GM19463 (cell line): ENCODE data around the gene KIF2C.
"Not testable (repeated sequence)": the region's sequence is repeated elsewhere in the genome, so short reads cannot be mapped to it uniquely, and the experiment has no call there.

Experiments
- ATAC-seq: cut with Tn5 transposase; IDR thresholded peaks from one replicate; pipeline ENCODE4 v1.9.1; 2021; ENCODE audit warnings: mild to moderate bottlenecking, moderate library complexity; ENCODE audit not compliant: unreplicated experiment

The KIF2C gene

DNA sequence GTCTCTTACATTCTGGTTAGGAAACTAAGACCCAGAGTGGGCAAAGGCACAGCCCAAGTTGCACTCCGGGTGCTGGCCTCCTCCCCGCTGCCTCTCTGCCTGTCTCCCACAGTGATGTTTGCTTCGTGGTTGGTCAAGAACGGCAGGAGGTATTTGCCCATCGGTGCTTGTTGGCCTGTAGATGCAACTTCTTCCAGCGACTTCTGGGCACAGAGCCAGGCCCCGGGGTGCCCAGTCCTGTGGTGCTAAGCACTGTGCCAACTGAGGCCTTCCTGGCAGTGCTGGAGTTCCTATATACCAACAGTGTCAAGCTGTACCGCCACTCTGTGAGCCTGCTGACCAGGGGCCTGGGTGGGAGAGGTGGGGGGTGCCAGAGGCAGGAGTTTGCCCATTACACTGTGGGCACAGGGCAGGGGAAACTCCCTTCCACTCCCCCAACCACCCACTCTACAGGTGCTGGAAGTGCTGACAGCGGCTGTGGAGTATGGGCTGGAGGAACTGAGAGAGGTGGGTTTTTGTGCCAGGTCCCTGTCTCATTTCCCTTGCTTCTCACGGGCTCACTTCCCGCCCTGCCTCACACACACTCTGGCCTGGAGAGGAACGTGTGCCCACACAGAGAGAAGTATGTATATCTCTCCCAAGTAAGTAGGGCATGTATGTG lies 70.6 kb downstream of the KIF2C start:
- ATAC-seq: no peak

DNA sequence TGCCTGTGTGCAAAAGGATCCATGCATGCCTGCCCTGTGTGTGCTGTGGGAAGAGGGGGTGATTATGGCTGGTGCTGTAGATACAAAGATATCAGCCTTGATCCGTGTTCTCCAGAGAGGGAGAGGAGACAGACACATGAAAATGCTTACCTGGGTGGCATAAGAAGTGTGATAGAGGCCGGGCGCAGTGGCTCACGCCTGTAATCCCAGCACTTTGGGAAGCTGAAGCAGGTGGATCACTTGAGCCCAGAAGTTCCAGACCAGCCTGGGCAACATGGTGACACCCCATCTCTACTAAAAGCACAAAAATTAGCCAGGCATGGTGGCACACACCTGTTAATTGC lies 71.1 kb downstream of the KIF2C start:
- not testable (repeated sequence) for ATAC-seq

DNA sequence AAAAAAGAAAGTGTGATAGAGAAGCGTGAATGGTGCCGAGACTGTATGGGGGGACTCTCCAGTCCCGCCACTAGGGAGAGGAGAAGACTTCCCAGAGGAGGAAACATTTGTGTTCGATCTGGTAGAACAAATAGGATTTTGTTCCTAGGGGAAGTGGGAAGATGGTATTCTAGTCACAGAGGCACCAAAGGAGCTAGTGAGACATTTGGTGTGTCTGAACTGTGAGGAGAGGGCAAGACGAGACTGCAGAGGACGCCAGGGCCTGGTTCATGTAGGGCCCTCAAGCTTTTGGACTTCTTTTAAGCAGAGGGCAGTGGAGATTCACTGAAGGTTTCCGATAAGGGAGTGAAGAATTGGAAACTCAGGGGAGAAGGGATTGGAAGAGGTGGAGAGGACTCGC lies 71.6 kb downstream of the KIF2C start:
- no peak for ATAC-seq

DNA sequence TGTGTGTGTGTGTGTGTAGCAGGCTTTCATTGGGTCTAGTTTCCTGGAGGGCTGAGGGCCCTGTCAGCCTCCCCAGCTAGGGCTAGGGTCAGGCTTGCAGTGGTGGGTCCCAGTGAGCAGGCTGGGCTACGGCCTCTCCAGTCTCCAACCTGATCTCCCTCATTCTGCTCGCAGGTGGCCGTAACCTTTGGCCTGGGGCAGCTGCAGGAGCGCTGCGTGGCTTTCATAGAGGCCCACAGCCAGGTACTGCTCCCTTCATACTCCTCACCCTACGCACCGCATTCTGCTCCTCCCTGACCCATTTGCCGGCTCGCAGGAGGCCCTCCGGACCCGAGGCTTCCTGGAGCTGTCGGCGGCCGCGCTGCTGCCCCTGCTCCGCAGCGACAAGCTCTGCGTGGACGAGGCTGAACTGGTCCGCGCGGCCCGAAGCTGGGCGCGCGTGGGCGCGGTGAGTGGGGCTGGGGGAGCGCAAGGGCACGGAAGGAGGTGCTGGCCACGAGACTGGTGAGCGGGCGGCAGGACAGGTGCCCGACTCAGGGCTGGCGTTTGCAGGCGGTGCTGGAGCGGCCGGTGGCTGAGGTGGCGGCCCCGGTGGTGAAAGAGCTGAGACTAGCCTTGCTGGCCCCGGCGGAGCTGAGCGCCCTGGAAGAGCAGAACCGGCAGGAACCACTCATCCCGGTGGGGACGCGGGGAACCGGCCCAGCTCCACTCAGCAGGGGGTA lies 73.3 kb downstream of the KIF2C start:
- no peak for ATAC-seq

DNA sequence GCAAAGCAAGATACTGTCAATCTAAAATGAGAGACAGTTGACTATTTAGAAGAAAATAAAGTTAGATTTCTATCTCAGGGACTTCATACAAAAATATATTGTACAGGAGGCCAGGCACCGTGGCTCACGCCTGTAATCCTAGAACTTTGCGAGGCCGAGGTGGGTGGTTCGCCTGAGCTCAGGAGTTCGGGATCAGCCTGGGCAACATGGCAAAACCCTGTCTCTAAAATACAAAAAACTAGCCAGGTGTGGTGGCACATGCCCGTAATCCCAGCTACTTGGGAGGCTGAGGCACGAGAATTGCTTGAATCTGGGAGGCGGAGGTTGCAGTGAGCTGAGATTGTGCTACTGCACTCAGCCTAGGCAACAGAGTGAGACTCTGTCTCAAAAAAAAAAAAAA lies 76.3 kb downstream of the KIF2C start:
- not testable (repeated sequence) for ATAC-seq

DNA sequence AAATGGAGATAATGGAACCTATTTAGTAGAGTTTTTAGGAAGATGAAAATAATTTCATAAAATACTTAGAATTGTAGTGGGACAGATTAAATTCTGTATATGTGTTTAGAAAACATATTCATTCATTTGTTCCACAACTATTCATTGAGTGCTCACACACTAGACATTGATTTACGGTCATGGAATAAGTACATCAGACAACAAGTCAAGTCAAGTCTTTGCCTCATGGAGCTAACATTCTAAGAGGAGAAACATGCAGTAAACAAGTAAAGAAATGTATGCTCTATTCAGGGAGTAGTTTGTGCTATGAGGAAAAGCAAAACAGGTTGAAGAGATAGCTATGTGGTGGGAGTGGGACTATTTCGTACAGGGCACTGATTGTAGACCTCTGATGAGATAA lies 77.7 kb downstream of the KIF2C start:
- no peak for ATAC-seq
